Muscle of leg (tissue), 11 donors: Measurements from ENCODE around the gene DLL4. TPM values are rescaled to one million over a fixed set of nuclear protein-coding genes. Genes with fewer than 3 reads are reported as not detected.
A peak's percentile ranks its signal among the peaks of the same experiment; 100 is the strongest.

ENCODE experiments used
- DNase-seq: peaks from one replicate; pipeline ENCODE4 v3.0.0; 2013
- H3K27ac ChIP-seq: one replicate; pipeline ENCODE4 v1.5.1; 2013; ENCODE audit warnings: mild to moderate bottlenecking, low read length, control low read depth
- H3K27me3 ChIP-seq: one replicate; pipeline ENCODE4 v1.6.1; 2013; ENCODE audit warnings: low read length; ENCODE audit not compliant: control insufficient read depth, insufficient read depth
- H3K36me3 ChIP-seq: one replicate; pipeline ENCODE4 v1.6.1; 2013; ENCODE audit warnings: low read length; ENCODE audit not compliant: control insufficient read depth, insufficient read depth
- H3K4me1 ChIP-seq: one replicate; pipeline ENCODE4 v1.6.1; 2013; ENCODE audit warnings: low read length; ENCODE audit not compliant: control insufficient read depth, insufficient read depth
- H3K4me3 ChIP-seq: one replicate; pipeline ENCODE4 v1.5.1; 2013; ENCODE audit warnings: low read length, control low read depth
- H3K9me3 ChIP-seq: replicated peaks from 2 replicates; pipeline ENCODE4 v1.6.1; 2013; ENCODE audit warnings: low read depth, low read length; ENCODE audit not compliant: control insufficient read depth
- WGBS: methylation state at CpG from one replicate; pipeline ENCODE4 v1.1.5; 2013; ENCODE audit warnings: missing lambda C conversion rate; ENCODE audit not compliant: insufficient coverage; 5-methylcytosine and 5-hydroxymethylcytosine counted together
- polyA plus RNA-seq, 8 donors: library from polyadenylated mRNA; unstranded; fragments of 120-200 nt; gene quantifications; one replicate each; pipeline versions ENCODE4 v1.2.1 to v1.2.3, GENCODE V29; 2013; ENCODE audit warnings: inconsistent platforms in 1 of 8, low replicate concordance in 1 of 8; ENCODE audit not compliant: insufficient read length in 8 of 8, insufficient read depth in 1 of 8
- total RNA-seq: library from RNA; stranded (reverse); fragments of 120-200 nt; gene quantifications from one replicate; pipeline ENCODE4 v1.2.4, GENCODE V29; 2013

The DLL4 gene
- total and polyA plus RNA-seq, 9 donors, result 8.7 to 17.9 (median 11.7) TPM

DNA sequence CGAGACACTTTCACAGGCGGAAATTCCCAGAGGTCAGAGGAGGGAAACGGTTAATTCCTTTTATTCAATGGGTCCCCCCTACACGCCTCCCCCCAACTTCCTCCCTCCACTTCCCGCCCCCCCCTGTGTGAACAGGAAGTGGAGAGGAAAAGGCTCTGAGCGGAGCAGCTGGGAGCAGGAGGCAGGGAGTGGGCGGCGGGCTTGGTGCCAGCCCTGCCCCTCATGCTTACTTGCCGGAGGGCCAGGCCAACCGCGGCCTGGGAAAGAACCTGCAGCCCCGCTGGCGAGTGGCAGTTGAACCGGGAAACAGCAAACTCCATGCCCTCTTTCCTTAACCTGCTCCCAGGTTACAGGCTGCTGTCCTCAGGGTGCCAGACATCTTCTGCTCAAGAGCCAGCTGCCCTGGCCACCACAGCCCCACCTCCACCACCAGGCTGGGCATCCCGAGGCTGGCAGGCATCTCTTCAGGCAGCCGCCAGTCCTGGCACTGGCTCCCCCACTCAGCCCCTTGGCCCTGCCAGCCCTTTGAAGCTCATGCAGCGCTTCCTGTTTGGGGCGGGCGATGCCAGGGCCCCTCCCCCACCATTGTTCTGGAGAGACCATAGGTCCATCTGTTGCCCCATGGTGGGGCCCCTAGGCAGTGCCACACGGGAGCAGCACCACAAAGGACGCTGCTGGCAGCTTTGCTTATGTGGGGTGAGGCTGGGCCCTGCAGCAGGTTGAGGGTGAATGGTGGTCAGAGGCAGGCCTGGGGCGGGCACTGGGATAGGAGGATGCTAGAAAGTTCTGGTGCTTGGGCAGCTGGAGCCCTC, 21.9 kb upstream of the DLL4 start:
- 31% methylated on average over 14 of the region's 22 CpGs for WGBS
- peak overlapping the region; percentile 54 for H3K4me3 ChIP-seq
- H3K36me3 ChIP-seq, result peaks cover 22% of the 10 kb centered on the region
- peak; percentile 85 for DNase-seq
- no peaks in the 10 kb centered on the region for H3K27me3 ChIP-seq
- peak overlapping the region; percentile 99 for H3K27ac ChIP-seq
- H3K9me3 ChIP-seq, result no peaks in the 10 kb centered on the region
- H3K4me1 ChIP-seq, result peaks cover 66% of the 10 kb centered on the region

DNA sequence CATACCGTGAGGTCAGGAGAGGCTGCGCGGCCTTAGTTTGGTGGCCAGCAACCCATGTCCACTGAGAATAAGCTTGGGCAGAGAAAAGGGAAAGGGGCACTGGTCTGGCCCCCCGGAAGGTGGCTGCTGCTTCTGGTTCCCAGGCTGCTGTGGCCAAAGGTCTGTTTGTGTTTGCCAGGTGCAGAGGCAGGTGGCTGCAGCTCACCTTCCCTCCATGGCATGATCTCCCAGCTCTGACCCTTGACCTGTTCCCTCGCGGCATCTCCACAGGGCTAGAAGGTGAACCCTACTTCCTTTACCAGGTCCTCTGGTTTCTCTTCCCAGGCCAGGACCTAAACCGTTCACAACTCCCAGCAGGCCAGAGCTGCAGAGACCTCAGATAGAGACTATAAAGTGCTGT, 21.0 kb upstream of the DLL4 start:
- Histone ChIP-seq H3K36me3 (peaks cover 13% of the 10 kb centered on the region), H3K4me3 (no peak overlapping the region), H3K9me3 (no peaks in the 10 kb centered on the region), H3K4me1 (peaks cover 66% of the 10 kb centered on the region), H3K27me3 (no peaks in the 10 kb centered on the region), H3K27ac (peak overlapping the region; percentile 99)
- WGBS, result no CpG with 5 or more reads among the region's 7 CpGs
- peak; percentile 3 for DNase-seq

DNA sequence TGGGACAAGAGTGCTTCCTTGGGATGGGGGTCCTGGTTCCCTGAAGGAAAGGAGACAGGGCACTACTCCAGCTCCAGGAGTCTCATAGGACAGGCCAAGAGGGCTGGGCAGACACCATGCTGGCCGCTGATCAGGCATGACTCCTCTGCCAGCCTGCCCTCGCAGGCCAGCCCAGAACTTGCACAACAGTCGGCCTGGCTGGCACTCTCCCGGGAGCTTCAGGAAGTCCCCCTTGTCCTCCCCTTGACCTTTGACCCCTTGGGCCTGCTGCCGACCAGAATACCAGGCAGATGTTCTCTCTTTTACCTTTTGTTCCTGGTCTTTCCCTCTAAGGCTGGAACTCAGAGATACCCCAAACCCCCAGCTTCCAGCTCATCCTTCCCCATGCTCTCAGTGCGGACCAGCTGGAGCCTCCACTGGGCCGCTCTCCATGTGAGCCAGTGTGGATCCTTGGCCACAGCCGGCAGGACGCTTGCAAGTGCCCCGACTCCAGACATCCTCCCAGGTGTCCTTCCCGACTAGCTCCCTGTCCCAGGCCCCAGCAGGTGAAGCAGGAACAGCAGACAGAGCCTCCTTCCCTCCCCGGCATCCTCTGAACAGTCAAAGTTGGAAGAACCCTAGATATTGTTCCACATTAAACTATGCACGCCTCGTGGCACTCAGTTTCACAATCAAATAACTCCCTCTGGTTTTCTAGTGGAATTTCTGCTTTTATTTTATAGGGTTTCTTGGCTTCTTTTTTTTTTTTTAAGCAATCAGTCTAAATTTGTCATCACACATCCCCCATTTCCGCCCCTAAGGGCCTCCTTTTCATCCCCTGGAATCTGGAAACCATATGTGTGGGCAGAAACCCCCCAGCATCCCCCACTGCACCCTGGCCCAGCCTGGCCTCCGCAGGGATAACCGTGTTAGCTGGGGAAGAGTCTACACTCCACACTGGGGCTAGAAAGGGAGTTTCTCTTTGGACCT, 19.2 kb upstream of the DLL4 start:
- H3K9me3 ChIP-seq, result no peaks in the 10 kb centered on the region
- peak overlapping the region; percentile 25 for H3K27ac ChIP-seq
- no peaks in the 10 kb centered on the region for H3K36me3 ChIP-seq
- H3K27me3 ChIP-seq, result no peaks in the 10 kb centered on the region
- 40% methylated on average over 12 of the region's 17 CpGs for WGBS
- H3K4me1 ChIP-seq, result peaks cover 62% of the 10 kb centered on the region
- no peak overlapping the region for H3K4me3 ChIP-seq
- peak; percentile 51 for DNase-seq

- Histone ChIP-seq H3K27ac (peak overlapping the region; percentile 51), H3K9me3 (no peaks in the 10 kb centered on the region), H3K27me3 (no peaks in the 10 kb centered on the region), H3K36me3 (no peaks in the 10 kb centered on the region), H3K4me1 (peaks cover 58% of the 10 kb centered on the region), H3K4me3 (no peak overlapping the region)
- no peak for DNase-seq
- WGBS, result 44% methylated on average over 4 of the region's 7 CpGs
Measured at GRCh38 chr15:40911141-40911540, 18.0 kb upstream of the DLL4 start.

GRCh38 chr15:40911693-40912092, 17.4 kb upstream of the DLL4 start:
- no peak for DNase-seq
- H3K36me3 ChIP-seq, result no peaks in the 10 kb centered on the region
- no peaks in the 10 kb centered on the region for H3K9me3 ChIP-seq
- H3K27me3 ChIP-seq, result no peaks in the 10 kb centered on the region
- no CpG with 5 or more reads among the region's 2 CpGs for WGBS
- H3K4me3 ChIP-seq, result no peak overlapping the region
- peaks cover 52% of the 10 kb centered on the region for H3K4me1 ChIP-seq
- H3K27ac ChIP-seq, result no peak overlapping the region

DNA sequence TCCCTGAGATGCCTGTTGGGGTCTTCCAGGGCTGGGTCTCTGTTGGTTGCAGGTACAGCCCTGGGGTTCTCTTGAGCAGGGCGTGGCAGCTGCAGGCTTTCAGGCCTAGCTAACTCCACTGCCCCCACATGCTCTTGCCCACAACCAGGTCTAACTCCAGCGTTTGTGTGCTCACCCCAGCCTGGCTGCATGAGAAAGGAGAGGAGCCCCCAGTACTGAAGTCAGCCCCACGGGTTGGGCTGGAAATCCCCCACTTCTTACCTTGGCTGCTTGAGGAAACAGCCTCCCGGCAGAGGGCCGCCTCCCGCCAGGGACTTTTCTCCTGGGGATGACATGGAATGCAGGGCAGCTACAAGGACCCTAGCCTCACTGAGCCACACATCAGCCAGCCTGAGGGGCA, 16.7 kb upstream of the DLL4 start:
- 83% methylated on average over 2 of the region's 6 CpGs for WGBS
- H3K4me1 ChIP-seq, result peaks cover 45% of the 10 kb centered on the region
- no peaks in the 10 kb centered on the region for H3K27me3 ChIP-seq
- no peak overlapping the region for H3K27ac ChIP-seq
- DNase-seq, result no peak
- H3K36me3 ChIP-seq, result no peaks in the 10 kb centered on the region
- no peak overlapping the region for H3K4me3 ChIP-seq
- no peaks in the 10 kb centered on the region for H3K9me3 ChIP-seq

- Histone ChIP-seq H3K9me3 (no peaks in the 10 kb centered on the region), H3K4me1 (peaks cover 50% of the 10 kb centered on the region)
- 93% methylated on average over 12 of the region's 12 CpGs for WGBS
Measured at GRCh38 chr15:40914013-40914412, 15.1 kb upstream of the DLL4 start.

GRCh38 chr15:40914486-40914885, 14.7 kb upstream of the DLL4 start:
- Histone ChIP-seq H3K27ac (peak overlapping the region; percentile 74), H3K9me3 (no peaks in the 10 kb centered on the region), H3K27me3 (no peaks in the 10 kb centered on the region), H3K4me1 (peaks cover 49% of the 10 kb centered on the region), H3K4me3 (no peak overlapping the region), H3K36me3 (no peaks in the 10 kb centered on the region)
- 63% methylated on average over 5 of the region's 8 CpGs for WGBS
- DNase-seq, result no peak

More at GRCh38 chr15:40914013-40914412, 15.1 kb upstream of the DLL4 start:
- H3K27me3 ChIP-seq, result no peaks in the 10 kb centered on the region
- H3K36me3 ChIP-seq, result no peaks in the 10 kb centered on the region
- no peak overlapping the region for H3K4me3 ChIP-seq
- no peak for DNase-seq
- no peak overlapping the region for H3K27ac ChIP-seq

- no peaks in the 10 kb centered on the region for H3K9me3 ChIP-seq
- H3K4me3 ChIP-seq, result no peak overlapping the region
- H3K27ac ChIP-seq, result peak overlapping the region; percentile 74
- no peaks in the 10 kb centered on the region for H3K36me3 ChIP-seq
- DNase-seq, result no peak
- WGBS, result 53% methylated on average over 5 of the region's 12 CpGs
- no peaks in the 10 kb centered on the region for H3K27me3 ChIP-seq
- H3K4me1 ChIP-seq, result peaks cover 42% of the 10 kb centered on the region
Measured at GRCh38 chr15:40915116-40915661, 14.0 kb upstream of the DLL4 start.

DNA sequence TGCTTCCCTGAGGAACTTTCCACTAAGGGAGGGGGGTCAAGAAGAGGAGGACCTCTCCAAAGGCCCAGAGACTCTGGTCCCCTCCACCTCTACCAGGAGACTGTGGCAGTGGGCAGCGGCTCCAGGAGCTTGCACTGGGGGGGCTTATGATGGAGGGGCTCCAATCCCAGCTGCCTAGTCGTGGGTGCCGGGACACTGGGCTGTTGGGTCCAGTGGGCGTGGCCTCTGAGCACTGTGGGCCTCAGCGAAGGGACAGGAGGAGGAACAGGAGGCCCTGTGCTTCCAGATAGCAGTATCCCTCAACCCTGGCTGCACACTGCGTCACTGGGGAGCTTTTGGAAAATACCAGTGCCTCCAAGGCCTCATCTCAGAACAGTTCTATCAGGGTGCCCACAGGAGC, 13.5 kb upstream of the DLL4 start:
- H3K9me3 ChIP-seq, result no peaks in the 10 kb centered on the region
- no peaks in the 10 kb centered on the region for H3K36me3 ChIP-seq
- 49% methylated on average over 5 of the region's 6 CpGs for WGBS
- H3K4me1 ChIP-seq, result peaks cover 37% of the 10 kb centered on the region
- no peaks in the 10 kb centered on the region for H3K27me3 ChIP-seq
- no peak for DNase-seq
- peak overlapping the region; percentile 74 for H3K27ac ChIP-seq
- no peak overlapping the region for H3K4me3 ChIP-seq
